DND-41 (cell line): ENCODE data around the gene RTN4RL2.

Source experiments
- ATAC-seq: fragments of 200-7000 bp; cut with Tn5 transposase; 3 replicates; pipeline ENCODE4 v1.9.1; 2021; ENCODE audit warnings: low read depth; ENCODE audit not compliant: insufficient read depth
- DNase-seq: peaks from one replicate; pipeline ENCODE4 v3.0.0-alpha.2; 2020
- H2AFZ ChIP-seq: 2 replicates; pipeline ENCODE4 v1.6.0; 2012; ENCODE audit warnings: low read depth, low read length
- H3K27ac ChIP-seq: 2 replicates; pipeline ENCODE4 v1.5.1; 2012; ENCODE audit warnings: low read length, inconsistent platforms
- H3K27me3 ChIP-seq: fragments of 200-600 bp; sonication (generic); 2 replicates; pipeline ENCODE4 v1.6.0; 2012; ENCODE audit warnings: low read length, mild to moderate bottlenecking, inconsistent platforms; ENCODE audit not compliant: insufficient read depth, poor library complexity
- H3K36me3 ChIP-seq: 2 replicates; pipeline ENCODE4 v1.5.1; 2012; ENCODE audit warnings: low read length, inconsistent platforms; ENCODE audit not compliant: insufficient read depth
- H3K4me1 ChIP-seq: 2 replicates; pipeline ENCODE4 v1.5.1; 2012; ENCODE audit warnings: mild to moderate bottlenecking, low read length; ENCODE audit not compliant: insufficient read depth
- H3K4me2 ChIP-seq: 2 replicates; pipeline ENCODE4 v1.6.0; 2012; ENCODE audit warnings: mild to moderate bottlenecking, moderate library complexity, low read length, inconsistent platforms; ENCODE audit not compliant: insufficient read depth
- H3K4me3 ChIP-seq, 2 experiments: fragments of 200-600 bp in 1 of 2; shearing (Covaris generic) in 1 of 2; 2 replicates each; pipeline ENCODE4 v1.5.1; 2012 to 2016; ENCODE audit warnings: inconsistent platforms in 2 of 2, low read length in 2 of 2, mild to moderate bottlenecking in 2 of 2, low read depth in 1 of 2, moderate library complexity in 1 of 2
- H3K79me2 ChIP-seq: 2 replicates; pipeline ENCODE4 v1.6.0; 2012; ENCODE audit warnings: low read length, inconsistent platforms; ENCODE audit not compliant: insufficient read depth
- H3K9ac ChIP-seq: 2 replicates; pipeline ENCODE4 v1.6.0; 2012; ENCODE audit warnings: low read depth, mild to moderate bottlenecking, inconsistent platforms, low read length, moderate library complexity
- H3K9me3 ChIP-seq: 2 replicates; pipeline ENCODE4 v1.5.1; 2012; ENCODE audit warnings: low read length, moderate library complexity, mild to moderate bottlenecking, inconsistent platforms; ENCODE audit not compliant: insufficient read depth, severe bottlenecking
- H4K20me1 ChIP-seq: 2 replicates; pipeline ENCODE4 v1.6.0; 2012; ENCODE audit warnings: low read length; ENCODE audit not compliant: insufficient read depth
- CTCF ChIP-seq: IDR thresholded peaks from 2 replicates; pipeline ENCODE4 v1.5.1; 2012; ENCODE audit warnings: borderline replicate concordance, low read length, moderate library complexity, mild to moderate bottlenecking; ENCODE audit not compliant: poor library complexity, severe bottlenecking; ENCODE audit errors: extremely low read depth
- EZH2 ChIP-seq: IDR thresholded peaks from 3 replicates; pipeline ENCODE4 v1.6.1; 2012; ENCODE audit warnings: borderline replicate concordance, low read depth, mild to moderate bottlenecking, moderate library complexity, low read length, inconsistent platforms; ENCODE audit not compliant: severe bottlenecking

The RTN4RL2 gene

GRCh38 chr11:57421066-57421465 is 39.3 kb upstream of the RTN4RL2 start:
- H4K20me1 ChIP-seq, result peaks cover 59% of the 10 kb centered on the region

GRCh38 chr11:57421805-57422204 is 38.5 kb upstream of the RTN4RL2 start:
- peaks cover 59% of the 10 kb centered on the region for H3K79me2 ChIP-seq
- H3K27me3 ChIP-seq, result no peaks in the 10 kb centered on the region
- DNase-seq (no peak), ATAC-seq (no peak)
- TF ChIP-seq EZH2 (no peak), CTCF (no peak)
- H3K4me1 ChIP-seq, result peaks cover 42% of the 10 kb centered on the region
- no peak overlapping the region for H3K9ac ChIP-seq
- H2AFZ ChIP-seq, result no peak overlapping the region
- H3K4me3 ChIP-seq, result no peak overlapping the region
- no peak overlapping the region for H3K4me2 ChIP-seq
- H3K9me3 ChIP-seq, result no peaks in the 10 kb centered on the region
- peaks cover 83% of the 10 kb centered on the region for H3K36me3 ChIP-seq
- peaks cover 53% of the 10 kb centered on the region for H4K20me1 ChIP-seq
- H3K27ac ChIP-seq, result no peak overlapping the region

More at GRCh38 chr11:57421066-57421465, 39.3 kb upstream of the RTN4RL2 start:
- Histone ChIP-seq H3K27ac (no peak overlapping the region), H2AFZ (no peak overlapping the region), H3K36me3 (peaks cover 88% of the 10 kb centered on the region), H3K27me3 (no peaks in the 10 kb centered on the region), H3K9ac (no peak overlapping the region), H3K79me2 (peaks cover 55% of the 10 kb centered on the region), H3K4me1 (peaks cover 37% of the 10 kb centered on the region), H3K4me3 (no peak overlapping the region), H3K9me3 (no peaks in the 10 kb centered on the region), H3K4me2 (no peak overlapping the region)
- TF ChIP-seq EZH2 (no peak), CTCF (no peak)
- ATAC-seq (no peak), DNase-seq (no peak)

GRCh38 chr11:57422669-57423068 is 37.7 kb upstream of the RTN4RL2 start:
- H3K36me3 ChIP-seq, result peaks cover 74% of the 10 kb centered on the region
- DNase-seq (no peak), ATAC-seq (no peak)
- peaks cover 60% of the 10 kb centered on the region for H3K79me2 ChIP-seq
- no peaks in the 10 kb centered on the region for H3K9me3 ChIP-seq
- H4K20me1 ChIP-seq, result peaks cover 46% of the 10 kb centered on the region
- no peak overlapping the region for H3K9ac ChIP-seq
- no peaks in the 10 kb centered on the region for H3K27me3 ChIP-seq
- no peak overlapping the region for H2AFZ ChIP-seq
- no peak overlapping the region; the same call in 1 of the 2 replicates for H3K27ac ChIP-seq
- no peak overlapping the region for H3K4me3 ChIP-seq
- TF ChIP-seq EZH2 (no peak), CTCF (no peak)
- H3K4me2 ChIP-seq, result no peak overlapping the region
- H3K4me1 ChIP-seq, result peaks cover 50% of the 10 kb centered on the region
